ENCODE results near the gene NCKAP5L.

NCKAP5L gene

DNA sequence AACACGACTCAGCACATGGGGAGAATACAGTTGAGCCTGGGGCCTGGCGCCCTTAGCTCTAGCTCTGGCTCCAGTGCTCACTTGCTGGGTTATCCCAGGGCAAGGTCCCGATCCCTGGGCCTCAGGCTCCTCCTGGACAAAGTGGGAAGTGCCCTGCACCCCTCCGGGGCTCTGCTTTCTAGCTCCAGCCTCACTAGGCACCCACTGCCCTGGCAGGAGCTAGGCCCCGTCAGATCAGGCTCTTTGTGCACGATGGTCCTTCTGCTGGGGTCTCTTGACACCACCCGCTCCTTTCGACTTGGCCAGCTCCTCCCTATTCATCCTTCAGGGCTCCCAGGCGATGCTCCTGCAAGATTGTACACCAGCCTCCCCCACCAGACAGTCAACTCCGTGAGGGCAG is 23.4 kb downstream of the NCKAP5L start:
- DNase-seq (ENCODE audit: low read depth) = no peak
- no peak overlapping the region for H3K4me3 ChIP-seq (ENCODE audit: low read length)
- TF ChIP-seq, protein P1, sequence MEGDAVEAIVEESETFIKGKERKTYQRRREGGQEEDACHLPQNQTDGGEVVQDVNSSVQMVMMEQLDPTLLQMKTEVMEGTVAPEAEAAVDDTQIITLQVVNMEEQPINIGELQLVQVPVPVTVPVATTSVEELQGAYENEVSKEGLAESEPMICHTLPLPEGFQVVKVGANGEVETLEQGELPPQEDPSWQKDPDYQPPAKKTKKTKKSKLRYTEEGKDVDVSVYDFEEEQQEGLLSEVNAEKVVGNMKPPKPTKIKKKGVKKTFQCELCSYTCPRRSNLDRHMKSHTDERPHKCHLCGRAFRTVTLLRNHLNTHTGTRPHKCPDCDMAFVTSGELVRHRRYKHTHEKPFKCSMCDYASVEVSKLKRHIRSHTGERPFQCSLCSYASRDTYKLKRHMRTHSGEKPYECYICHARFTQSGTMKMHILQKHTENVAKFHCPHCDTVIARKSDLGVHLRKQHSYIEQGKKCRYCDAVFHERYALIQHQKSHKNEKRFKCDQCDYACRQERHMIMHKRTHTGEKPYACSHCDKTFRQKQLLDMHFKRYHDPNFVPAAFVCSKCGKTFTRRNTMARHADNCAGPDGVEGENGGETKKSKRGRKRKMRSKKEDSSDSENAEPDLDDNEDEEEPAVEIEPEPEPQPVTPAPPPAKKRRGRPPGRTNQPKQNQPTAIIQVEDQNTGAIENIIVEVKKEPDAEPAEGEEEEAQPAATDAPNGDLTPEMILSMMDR (conservative IDR thresholded peaks at IDR 0.05; ENCODE audit: low read length) = no peak

DNA sequence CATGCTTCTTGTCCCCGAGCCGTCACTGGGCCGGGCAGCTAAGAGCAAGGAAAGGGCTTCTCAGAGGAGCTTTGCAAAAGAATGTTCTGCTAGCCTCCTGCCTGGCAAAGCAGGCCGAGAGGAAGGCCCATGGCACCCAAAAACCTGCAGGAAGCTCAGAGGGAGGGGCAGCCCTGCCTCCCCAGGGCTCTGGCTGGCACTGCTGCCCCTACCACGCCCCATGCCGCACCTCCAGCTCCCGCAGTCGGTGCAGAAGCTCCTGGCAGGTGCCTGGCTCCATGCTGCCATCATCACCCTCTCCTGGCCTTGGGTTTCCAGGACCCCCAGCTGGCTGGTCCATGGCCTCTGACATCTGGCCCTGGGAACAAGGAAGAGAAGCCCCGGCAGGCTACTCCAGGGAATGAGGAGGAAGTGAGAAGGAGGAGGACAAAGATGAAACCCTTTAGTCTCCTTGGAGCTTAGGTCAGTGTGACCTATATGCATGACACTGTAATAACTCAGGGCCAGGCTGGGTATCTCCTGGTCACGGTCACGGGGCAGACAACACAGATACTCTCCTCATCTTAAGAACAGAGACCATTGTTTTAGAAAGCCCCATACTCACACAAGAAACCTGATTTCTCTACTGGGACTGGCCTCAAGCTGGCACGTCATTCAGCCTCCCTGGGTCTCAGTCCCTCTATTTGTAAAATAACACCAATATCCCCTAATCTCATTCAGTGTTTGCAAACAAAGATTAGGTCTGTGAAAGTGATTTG is 24.3 kb downstream of the NCKAP5L start:
- no peak for DNase-seq (ENCODE audit: low read depth)
- H3K4me3 ChIP-seq (ENCODE audit: low read length) = no peak overlapping the region
- TF ChIP-seq, protein P1 (conservative IDR thresholded peaks at IDR 0.05; ENCODE audit: low read length) = no peak

DNA sequence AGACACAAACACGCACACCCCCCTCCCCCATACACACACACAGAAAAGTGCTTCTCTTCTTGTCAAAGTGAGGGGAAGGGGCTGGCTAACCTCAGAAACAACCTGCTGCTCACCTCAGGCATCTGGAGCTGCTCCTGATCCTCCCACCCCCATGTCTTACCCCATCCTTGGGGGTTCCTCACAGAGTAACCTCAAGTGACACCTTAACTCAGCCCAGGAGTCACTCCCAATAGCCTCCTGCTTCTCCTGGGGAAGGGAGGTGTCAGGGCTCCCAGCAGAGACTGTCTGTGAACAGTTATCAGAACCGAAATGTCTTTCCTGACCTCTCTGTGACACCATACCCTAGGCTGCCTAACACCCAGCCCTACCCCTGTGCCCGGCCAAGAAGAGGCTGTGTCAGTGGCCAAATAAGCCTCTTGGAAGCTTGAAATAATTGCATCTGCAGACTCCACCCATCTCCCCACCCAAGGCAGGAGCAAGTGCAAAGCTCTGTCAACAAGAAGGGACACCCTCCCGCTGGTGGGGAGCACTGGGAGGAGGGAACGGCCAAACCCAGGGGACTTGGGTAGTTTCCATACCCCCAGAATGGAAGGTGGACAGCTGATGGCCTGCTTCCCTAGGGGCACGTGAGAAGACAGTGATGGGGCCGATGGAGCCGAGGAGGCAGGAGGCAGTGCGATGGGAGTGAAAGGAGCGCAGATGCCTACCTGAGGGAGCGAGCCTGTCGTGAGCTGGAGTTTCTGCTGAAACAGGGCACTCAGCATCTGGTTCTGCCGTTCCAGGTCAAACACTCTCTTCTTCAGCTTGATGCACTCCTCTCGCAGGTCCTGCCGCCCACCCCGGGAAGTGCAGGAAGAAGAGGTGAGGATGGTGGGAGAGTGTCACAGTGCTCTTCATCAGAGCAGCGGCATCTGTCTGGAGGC is 26.8 kb downstream of the NCKAP5L start:
- TF ChIP-seq, protein P1 (conservative IDR thresholded peaks at IDR 0.05; ENCODE audit: low read length) = no peak
- DNase-seq (ENCODE audit: low read depth) = no peak
- no peak overlapping the region for H3K4me3 ChIP-seq (ENCODE audit: low read length)

DNA sequence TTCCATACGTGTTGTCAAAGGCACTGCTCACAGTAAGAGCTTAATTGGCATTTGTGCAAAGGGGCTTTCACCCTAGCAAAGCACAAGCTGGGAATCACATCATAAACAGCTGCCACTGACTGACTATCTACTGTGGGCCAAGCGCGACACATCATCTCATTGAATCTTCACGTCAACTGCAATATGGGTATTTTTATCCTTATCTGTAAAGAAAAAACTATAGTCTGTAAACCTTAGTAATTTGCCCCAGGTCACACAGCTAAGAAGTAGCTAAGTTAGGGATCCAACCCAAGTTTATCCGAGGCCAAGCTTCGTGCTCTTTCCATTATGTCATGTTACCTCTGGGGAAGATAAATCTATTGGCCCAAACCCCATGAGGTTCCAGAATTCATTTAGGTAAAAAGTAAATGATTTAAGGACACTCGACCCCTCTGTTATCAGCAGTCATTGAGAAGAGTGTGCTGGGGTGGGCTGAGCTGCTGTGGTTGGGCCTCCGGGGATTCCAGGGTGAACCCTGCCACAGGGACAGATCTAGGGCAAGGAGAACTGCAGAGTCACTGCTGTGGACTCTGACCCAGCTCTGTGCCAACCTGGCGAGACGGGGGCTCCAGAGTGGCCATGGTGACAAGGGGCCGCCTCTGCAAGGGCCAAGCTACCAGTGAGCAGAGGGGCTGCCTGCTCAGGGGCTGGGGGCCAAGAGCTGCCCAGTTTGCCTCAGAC is 27.6 kb downstream of the NCKAP5L start:
- TF ChIP-seq, protein P1 (conservative IDR thresholded peaks at IDR 0.05; ENCODE audit: low read length) = no peak
- no peak overlapping the region for H3K4me3 ChIP-seq (ENCODE audit: low read length)
- DNase-seq (ENCODE audit: low read depth) = no peak

DNA sequence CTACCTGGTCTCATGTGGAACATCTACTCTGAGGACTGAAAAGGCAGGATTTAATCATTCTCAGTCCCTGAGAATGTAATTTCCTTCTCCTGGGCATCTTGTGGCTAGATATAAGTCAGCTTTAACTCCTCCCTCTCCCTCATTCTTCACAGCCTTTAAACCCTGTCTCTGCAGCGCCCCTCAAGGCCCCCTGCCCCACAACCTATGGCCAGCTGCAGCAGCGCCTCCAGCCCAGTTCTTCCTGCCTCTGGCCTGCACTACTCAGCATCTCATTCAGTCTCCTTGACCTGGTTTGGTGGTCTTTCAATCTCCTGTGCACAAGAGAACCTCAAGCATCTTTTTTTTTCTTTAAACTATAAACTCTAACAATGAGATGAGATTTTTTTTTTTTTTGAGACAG is 29.3 kb downstream of the NCKAP5L start:
- no peak overlapping the region for H3K4me3 ChIP-seq (ENCODE audit: low read length)
- TF ChIP-seq, protein P1 (conservative IDR thresholded peaks at IDR 0.05; ENCODE audit: low read length) = no peak
- no peak for DNase-seq (ENCODE audit: low read depth)

DNA sequence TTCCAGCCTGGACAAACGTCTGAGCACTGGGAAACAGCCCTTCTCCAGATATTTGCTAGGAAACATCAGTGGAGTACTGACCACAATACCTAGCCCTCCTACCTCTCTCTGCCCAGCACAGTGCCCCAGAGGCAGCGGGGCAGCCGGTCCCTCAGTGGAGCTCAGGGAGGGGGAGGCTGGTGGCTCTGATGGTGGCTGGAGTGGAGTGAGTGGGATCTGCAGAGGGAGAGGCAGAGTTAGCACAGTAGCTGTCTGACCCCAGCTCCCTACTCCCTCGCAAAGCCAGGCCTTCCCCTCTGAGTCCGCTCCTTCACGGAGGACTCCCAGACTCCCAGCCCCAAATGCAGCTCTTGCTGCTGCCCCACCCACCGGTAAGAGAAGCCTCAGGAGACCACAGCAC is 30.0 kb downstream of the NCKAP5L start:
- DNase-seq (ENCODE audit: low read depth) = no peak
- TF ChIP-seq, protein P1 (conservative IDR thresholded peaks at IDR 0.05; ENCODE audit: low read length) = no peak

More for the DNA sequence above, 30.0 kb downstream of the NCKAP5L start:
- no peak overlapping the region for H3K4me3 ChIP-seq (ENCODE audit: low read length)

All from AG10803 (cell line).